Thyroid gland (tissue), 4 donors: ENCODE data around the gene INO80. TPM values are rescaled to one million over a fixed set of nuclear protein-coding genes. Genes with fewer than 3 reads are reported as not detected.

Experiments used
- DNase-seq, 2 donors: peaks; one replicate each; pipeline ENCODE4 v3.0.0-alpha.2; 2019
- H3K27ac ChIP-seq, 3 donors: fragments of 200-600 bp; sonication (generic); 1 replicate in 2 of 3; 2 replicates in 1 of 3; pipeline ENCODE4 v1.5.1; 2016 to 2019; ENCODE audit warnings: mild to moderate bottlenecking in 1 of 3, moderate library complexity in 1 of 3
- H3K27me3 ChIP-seq: fragments of 200-600 bp; sonication (generic); one replicate; pipeline ENCODE4 v1.5.1; 2019
- H3K36me3 ChIP-seq, 2 donors: fragments of 200-600 bp; sonication (generic); one replicate each; pipeline ENCODE4 v1.5.1; 2016 to 2019
- H3K4me1 ChIP-seq, 2 donors: fragments of 200-600 bp; sonication (generic); one replicate each; pipeline ENCODE4 v1.5.1; 2017 to 2019
- H3K4me3 ChIP-seq, 3 donors: fragments of 200-600 bp; sonication (generic); replicated peaks in 1 of 3; 1 replicate in 2 of 3; 2 replicates in 1 of 3; pipeline ENCODE4 v1.5.1; 2016; ENCODE audit warnings: mild to moderate bottlenecking in 1 of 3
- H3K9me3 ChIP-seq: fragments of 200-600 bp; sonication (generic); one replicate; pipeline ENCODE4 v1.5.1; 2017
- CTCF ChIP-seq, 6 experiments: fragments of 200-600 bp in 3 of 6; fragments of 450-650 bp in 3 of 6; sonication (generic) in 3 of 6; IDR thresholded peaks; one replicate each; pipeline ENCODE4 v1.5.1; 2016 to 2019; ENCODE audit warnings: antibody characterized with exemption in 6 of 6, mild to moderate bottlenecking in 2 of 6, inconsistent platforms in 1 of 6, moderate library complexity in 1 of 6
- POLR2A ChIP-seq, 2 donors: fragments of 450-650 bp; IDR thresholded peaks; one replicate each; pipeline ENCODE4 v1.6.1; 2017; ENCODE audit warnings: antibody characterized with exemption in 2 of 2, mild to moderate bottlenecking in 2 of 2, moderate library complexity in 1 of 2
- WGBS, 2 donors: methylation state at CpG; one replicate each; pipeline ENCODE4 v1.1.5; 2017; 5-methylcytosine and 5-hydroxymethylcytosine counted together
- intact Hi-C: fragments of 100-400 bp; cut with DNase I; formaldehyde crosslinking; loops from one replicate; pipeline ENCODE4 v1.15.1; 2023
- total RNA-seq, 4 donors: library from RNA; depleted of rRNA; stranded (reverse); fragments of >200 nt; gene quantifications; one replicate each; pipeline ENCODE4 v1.2.3, GENCODE V29; 2016

Gene INO80
- total RNA-seq, 4 donors from 2014 or later = 23.2 to 42.6 (median 36.4) TPM

- TF ChIP-seq POLR2A (IDR thresholded peaks at IDR 0.05) = no peak
- no peak for TF ChIP-seq CTCF (IDR thresholded peaks at IDR 0.05)
Observed at GRCh38 chr15:40984964-40985363, 131.1 kb downstream of the INO80 start.

GRCh38 chr15:40984406-40984805 is 131.7 kb downstream of the INO80 start:
- 95 to 96% methylated on average over 5 of the region's 5 CpGs for WGBS, 2 donors
- Histone ChIP-seq H3K27ac (no peak overlapping the region), H3K9me3 (no peaks in the 10 kb centered on the region), H3K4me3 (no peak overlapping the region), H3K4me1 (no peaks in the 10 kb centered on the region), H3K27me3 (no peaks in the 10 kb centered on the region), H3K36me3 (peaks cover 79% of the 10 kb centered on the region in 2 donors)
- DNase-seq = no peak
- intact Hi-C loops = no loop called here
- TF ChIP-seq CTCF (IDR thresholded peaks at IDR 0.05) (no peak), POLR2A (IDR thresholded peaks at IDR 0.05) (no peak)

More at GRCh38 chr15:40984964-40985363, 131.1 kb downstream of the INO80 start:
- no peaks in the 10 kb centered on the region for H3K9me3 ChIP-seq
- no peak overlapping the region for H3K4me3 ChIP-seq
- H3K4me1 ChIP-seq = no peaks in the 10 kb centered on the region
- H3K27ac ChIP-seq = no peak overlapping the region
- DNase-seq = no peak
- 97 to 98% methylated on average over 4 of the region's 4 CpGs for WGBS, 2 donors
- peaks cover 73 to 74% of the 10 kb centered on the region in 2 donors for H3K36me3 ChIP-seq
- H3K27me3 ChIP-seq = no peaks in the 10 kb centered on the region
- intact Hi-C loops = no loop called here

DNA sequence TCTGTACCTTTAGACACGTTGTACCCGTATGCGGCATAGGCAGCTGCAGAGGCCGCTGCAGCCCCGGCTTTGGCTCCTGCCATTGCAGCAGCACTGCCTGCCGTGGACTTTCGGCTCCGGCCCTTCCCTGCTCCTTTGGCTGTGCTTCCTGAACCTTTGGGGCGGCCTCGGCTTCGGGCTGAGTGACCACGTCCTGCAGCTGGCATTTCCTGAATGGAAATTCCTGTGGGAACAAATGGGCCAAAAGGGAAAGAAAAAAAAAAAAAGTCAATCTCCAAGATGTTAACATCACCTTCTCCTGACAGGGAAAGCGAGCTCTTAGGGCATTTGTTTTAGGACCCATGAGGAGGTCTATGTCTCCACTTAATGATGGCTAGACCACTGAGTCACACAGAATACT is 133.2 kb downstream of the INO80 start:
- no peak for DNase-seq
- TF ChIP-seq CTCF (IDR thresholded peaks at IDR 0.05) (no peak), POLR2A (IDR thresholded peaks at IDR 0.05) (no peak)
- H3K9me3 ChIP-seq = no peaks in the 10 kb centered on the region
- 83 to 93% methylated on average over 13 of the region's 13 CpGs for WGBS, 2 donors
- intact Hi-C loops = no loop called here
- peaks cover 89 to 91% of the 10 kb centered on the region in 2 donors for H3K36me3 ChIP-seq
- H3K4me1 ChIP-seq = no peaks in the 10 kb centered on the region
- H3K27me3 ChIP-seq = no peaks in the 10 kb centered on the region
- H3K4me3 ChIP-seq = no peak overlapping the region
- no peak overlapping the region for H3K27ac ChIP-seq

GRCh38 chr15:40981186-40981585 is 134.9 kb downstream of the INO80 start:
- Histone ChIP-seq H3K4me1 (no peaks in the 10 kb centered on the region), H3K36me3 (peaks cover 76 to 85% of the 10 kb centered on the region in 2 donors), H3K9me3 (no peaks in the 10 kb centered on the region), H3K4me3 (no peak overlapping the region), H3K27me3 (no peaks in the 10 kb centered on the region), H3K27ac (no peak overlapping the region)
- WGBS, 2 donors = 65 to 83% methylated on average over 3 of the region's 3 CpGs
- DNase-seq = no peak
- intact Hi-C loops = no loop called here
- TF ChIP-seq POLR2A (IDR thresholded peaks at IDR 0.05) (no peak), CTCF (IDR thresholded peaks at IDR 0.05) (no peak)

GRCh38 chr15:40978562-40978961 is 137.5 kb downstream of the INO80 start:
- Histone ChIP-seq H3K27me3 (no peaks in the 10 kb centered on the region), H3K4me3 (no peak overlapping the region), H3K36me3 (peaks cover 51 to 67% of the 10 kb centered on the region in 2 donors), H3K9me3 (no peaks in the 10 kb centered on the region), H3K27ac (no peak overlapping the region), H3K4me1 (no peaks in the 10 kb centered on the region)
- 96% methylated on average over 4 of the region's 4 CpGs for WGBS, 2 donors
- intact Hi-C loops = no loop called here
- TF ChIP-seq POLR2A (IDR thresholded peaks at IDR 0.05) (no peak), CTCF (IDR thresholded peaks at IDR 0.05) (no peak)
- no peak for DNase-seq
